SK-N-SH treated with all-trans-retinoic acid at 6 μM for 48 hours (cell line): ENCODE results near the gene UBASH3B.
"Not testable (repeated sequence)": the region's sequence is repeated elsewhere in the genome, so short reads cannot be mapped to it uniquely, and the experiment has no call there.

ENCODE experiments used
- ATAC-seq: fragments of 200-7000 bp; cut with Tn5 transposase; 3 replicates; pipeline ENCODE4 v1.9.1; 2020; ENCODE audit warnings: mild to moderate bottlenecking, moderate library complexity
- BACH2 ChIP-seq: fragments of 250-450 bp; sonication (Bioruptor Pico); IDR thresholded peaks from 2 replicates; pipeline ENCODE4 v1.9.0; 2021; ENCODE audit warnings: mild to moderate bottlenecking, borderline replicate concordance
- CREB5 ChIP-seq: fragments of 250-450 bp; sonication (Bioruptor Pico); IDR thresholded peaks from 2 replicates; pipeline ENCODE4 v1.5.1; 2020; ENCODE audit warnings: low read depth, mild to moderate bottlenecking, moderate library complexity
- CSDC2 ChIP-seq: fragments of 250-450 bp; sonication (Bioruptor Pico); IDR thresholded peaks from 2 replicates; pipeline ENCODE4 v1.5.0; 2020; ENCODE audit warnings: mild to moderate bottlenecking, moderate library complexity
- GLIS3 ChIP-seq: fragments of 250-450 bp; sonication (Bioruptor Pico); IDR thresholded peaks from 2 replicates; pipeline ENCODE4 v1.5.0; 2020; ENCODE audit warnings: mild to moderate bottlenecking, moderate library complexity
- OSR1 ChIP-seq: fragments of 250-450 bp; sonication (Bioruptor Pico); IDR thresholded peaks from 2 replicates; pipeline ENCODE4 v1.8.0; 2022; ENCODE audit warnings: moderate library complexity, mild to moderate bottlenecking, inconsistent platforms
- POU6F1 ChIP-seq: fragments of 250-450 bp; sonication (Bioruptor Pico); IDR thresholded peaks from 2 replicates; pipeline ENCODE4 v1.8.0; 2021; ENCODE audit warnings: low read depth, mild to moderate bottlenecking, moderate library complexity, borderline replicate concordance
- PPARA ChIP-seq: fragments of 250-450 bp; sonication (Bioruptor Pico); IDR thresholded peaks from 2 replicates; pipeline ENCODE4 v1.5.0; 2020; ENCODE audit warnings: mild to moderate bottlenecking, borderline replicate concordance
- RARB ChIP-seq: fragments of 250-450 bp; sonication (Bioruptor Pico); IDR thresholded peaks from 2 replicates; pipeline ENCODE4 v1.8.0; 2021; ENCODE audit warnings: mild to moderate bottlenecking, moderate library complexity
- SNAI2 ChIP-seq: fragments of 250-450 bp; sonication (Bioruptor Pico); IDR thresholded peaks from 2 replicates; pipeline ENCODE4 v1.5.0; 2020; ENCODE audit warnings: mild to moderate bottlenecking, moderate library complexity
- TSHZ2 ChIP-seq: fragments of 250-450 bp; sonication (Bioruptor Pico); IDR thresholded peaks from 2 replicates; pipeline ENCODE4 v1.5.0; 2020; ENCODE audit warnings: mild to moderate bottlenecking, moderate library complexity
- ZFP3 ChIP-seq: fragments of 250-450 bp; sonication (Bioruptor Pico); IDR thresholded peaks from 2 replicates; pipeline ENCODE4 v1.5.0; 2020; ENCODE audit warnings: mild to moderate bottlenecking, moderate library complexity
- ZFP30 ChIP-seq: fragments of 450-650 bp; formaldehyde crosslinking; IDR thresholded peaks from 2 replicates; pipeline ENCODE4 v1.5.0; 2022; ENCODE audit warnings: mild to moderate bottlenecking, moderate library complexity
- ZNF70 ChIP-seq: fragments of 450-650 bp; formaldehyde crosslinking; IDR thresholded peaks from 2 replicates; pipeline ENCODE4 v1.5.0; 2020; ENCODE audit warnings: mild to moderate bottlenecking, moderate library complexity
- ZNF8 ChIP-seq: fragments of 450-650 bp; formaldehyde crosslinking; IDR thresholded peaks from 2 replicates; pipeline ENCODE4 v1.5.0; 2020; ENCODE audit warnings: mild to moderate bottlenecking, moderate library complexity
- TF ChIP-seq, protein P1 (sequence below): fragments of 250-450 bp; sonication (Bioruptor Pico); IDR thresholded peaks from 2 replicates; pipeline ENCODE4 v1.8.0; 2020; ENCODE audit warnings: mild to moderate bottlenecking, moderate library complexity, borderline replicate concordance
- TF ChIP-seq, protein P2 (sequence below): fragments of 250-450 bp; sonication (Bioruptor Pico); IDR thresholded peaks from 2 replicates; pipeline ENCODE4 v1.5.1; 2021; ENCODE audit warnings: mild to moderate bottlenecking, moderate library complexity

UBASH3B gene

GRCh38 chr11:122823564-122823963, 168.0 kb downstream of the UBASH3B start:
- no peak for ATAC-seq
- TF ChIP-seq ZNF70 (CRISPR knock-in tag) (no peak), SNAI2 (CRISPR knock-in tag) (no peak), GLIS3 (CRISPR knock-in tag) (no peak), BACH2 (CRISPR knock-in tag) (no peak), ZFP30 (CRISPR knock-in tag) (no peak), CSDC2 (no peak)

GRCh38 chr11:122829371-122829770, 173.8 kb downstream of the UBASH3B start:
- not testable (repeated sequence) for ATAC-seq

- not testable (repeated sequence) for ATAC-seq
These were observed 176.8 kb downstream of the UBASH3B start for GRCh38 chr11:122832297-122832696.

- no peak for ATAC-seq
- TF ChIP-seq GLIS3 (CRISPR knock-in tag) (no peak), ZNF70 (CRISPR knock-in tag) (no peak), SNAI2 (CRISPR knock-in tag) (no peak), ZFP3 (CRISPR knock-in tag) (no peak), BACH2 (CRISPR knock-in tag) (no peak), POU6F1 (no peak), ZFP30 (CRISPR knock-in tag) (no peak)
- TF ChIP-seq, protein P1, sequence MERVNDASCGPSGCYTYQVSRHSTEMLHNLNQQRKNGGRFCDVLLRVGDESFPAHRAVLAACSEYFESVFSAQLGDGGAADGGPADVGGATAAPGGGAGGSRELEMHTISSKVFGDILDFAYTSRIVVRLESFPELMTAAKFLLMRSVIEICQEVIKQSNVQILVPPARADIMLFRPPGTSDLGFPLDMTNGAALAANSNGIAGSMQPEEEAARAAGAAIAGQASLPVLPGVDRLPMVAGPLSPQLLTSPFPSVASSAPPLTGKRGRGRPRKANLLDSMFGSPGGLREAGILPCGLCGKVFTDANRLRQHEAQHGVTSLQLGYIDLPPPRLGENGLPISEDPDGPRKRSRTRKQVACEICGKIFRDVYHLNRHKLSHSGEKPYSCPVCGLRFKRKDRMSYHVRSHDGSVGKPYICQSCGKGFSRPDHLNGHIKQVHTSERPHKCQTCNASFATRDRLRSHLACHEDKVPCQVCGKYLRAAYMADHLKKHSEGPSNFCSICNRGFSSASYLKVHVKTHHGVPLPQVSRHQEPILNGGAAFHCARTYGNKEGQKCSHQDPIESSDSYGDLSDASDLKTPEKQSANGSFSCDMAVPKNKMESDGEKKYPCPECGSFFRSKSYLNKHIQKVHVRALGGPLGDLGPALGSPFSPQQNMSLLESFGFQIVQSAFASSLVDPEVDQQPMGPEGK (CRISPR knock-in tag), result no peak
These were observed 177.4 kb downstream of the UBASH3B start for GRCh38 chr11:122832721-122833470.

DNA sequence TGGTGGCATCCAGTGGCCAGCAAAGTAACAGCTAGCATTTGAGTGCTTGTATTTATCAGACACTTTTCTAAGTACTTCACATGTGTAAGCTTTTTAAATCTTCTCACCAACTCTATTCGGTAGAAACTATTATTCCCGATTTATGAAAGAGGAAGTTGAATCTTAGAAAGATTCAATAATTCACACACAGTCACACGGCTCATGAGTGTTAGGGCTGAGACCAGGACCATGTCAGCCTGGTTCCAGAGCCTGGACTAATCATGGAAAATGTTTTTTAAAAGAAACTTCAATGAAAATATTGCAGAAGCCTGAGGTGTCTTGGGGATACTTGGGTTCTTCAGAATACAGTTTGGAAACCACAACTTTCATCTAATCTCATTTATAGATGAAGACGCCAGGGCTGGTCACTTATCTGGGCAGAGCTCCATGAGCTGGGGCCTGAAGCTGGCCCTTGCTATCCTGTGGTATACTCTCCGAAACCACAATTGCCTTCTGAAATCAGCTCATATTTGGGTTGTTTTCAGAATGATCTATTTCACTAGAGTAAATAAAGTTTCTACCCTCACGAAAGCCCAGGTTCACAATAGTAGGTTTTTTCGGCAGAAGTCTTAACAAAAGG, 178.4 kb downstream of the UBASH3B start:
- TF ChIP-seq, protein P2, sequence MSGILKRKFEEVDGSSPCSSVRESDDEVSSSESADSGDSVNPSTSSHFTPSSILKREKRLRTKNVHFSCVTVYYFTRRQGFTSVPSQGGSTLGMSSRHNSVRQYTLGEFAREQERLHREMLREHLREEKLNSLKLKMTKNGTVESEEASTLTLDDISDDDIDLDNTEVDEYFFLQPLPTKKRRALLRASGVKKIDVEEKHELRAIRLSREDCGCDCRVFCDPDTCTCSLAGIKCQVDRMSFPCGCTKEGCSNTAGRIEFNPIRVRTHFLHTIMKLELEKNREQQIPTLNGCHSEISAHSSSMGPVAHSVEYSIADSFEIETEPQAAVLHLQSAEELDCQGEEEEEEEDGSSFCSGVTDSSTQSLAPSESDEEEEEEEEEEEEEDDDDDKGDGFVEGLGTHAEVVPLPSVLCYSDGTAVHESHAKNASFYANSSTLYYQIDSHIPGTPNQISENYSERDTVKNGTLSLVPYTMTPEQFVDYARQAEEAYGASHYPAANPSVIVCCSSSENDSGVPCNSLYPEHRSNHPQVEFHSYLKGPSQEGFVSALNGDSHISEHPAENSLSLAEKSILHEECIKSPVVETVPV, result no peak
- TF ChIP-seq CREB5 (CRISPR knock-in tag), result no peak
- TF ChIP-seq ZFP3 (CRISPR knock-in tag), result no peak
- no peak for TF ChIP-seq RARB (CRISPR knock-in tag)
- TF ChIP-seq OSR1 (CRISPR knock-in tag), result no peak
- TF ChIP-seq PPARA (CRISPR knock-in tag), result no peak
- no peak for TF ChIP-seq ZNF8 (CRISPR knock-in tag)
- TF ChIP-seq ZNF70 (CRISPR knock-in tag), result no peak
- TF ChIP-seq SNAI2 (CRISPR knock-in tag), result no peak
- TF ChIP-seq ZFP30 (CRISPR knock-in tag), result no peak
- TF ChIP-seq TSHZ2 (CRISPR knock-in tag), result no peak
- no peak for TF ChIP-seq GLIS3 (CRISPR knock-in tag)
- TF ChIP-seq, all 23 proteins: peak for 0
- ATAC-seq, result no peak
